HCT116 (cell line): ENCODE measurements around the gene THAP5. TPM values are rescaled to one million over a fixed set of nuclear protein-coding genes. Genes with fewer than 3 reads are reported as not detected.
"Not testable (repeated sequence)": the region's sequence is repeated elsewhere in the genome, so short reads cannot be mapped to it uniquely, and the experiment has no call there.

Experiments
- ATAC-seq: fragments of 200-7000 bp; cut with Tn5 transposase; 2 replicates; pipeline ENCODE4 v1.9.1; 2020; ENCODE audit warnings: mild to moderate bottlenecking, moderate library complexity
- BruUV-seq: library from RNA; stranded (reverse); fragments of 400-500 nt; replicated peaks from 2 replicates; lab custom pipeline; 2021; lab: Mats Ljungman, UMichigan
- CTCF ChIA-PET: fragments of 300-600 bp; sonication (Branson Sonifier 250); formaldehyde crosslinking; loops from one replicate; lab custom pipeline; 2021; ENCODE audit warnings: antibody characterized with exemption; lab: Charles Lee
- POLR2A ChIA-PET: fragments of 300-600, 350-600 bp; sonication (Branson Sonifier 250); formaldehyde crosslinking; loops from one replicate; lab custom pipeline; 2021; ENCODE audit warnings: antibody characterized with exemption; lab: Charles Lee
- RAD21 ChIA-PET, 2 experiments: fragments of 300-600 bp; sonication (Branson Sonifier 250); formaldehyde crosslinking; loops; one replicate each; lab custom pipeline; 2023; ENCODE audit warnings: low total read pairs in 2 of 2; ENCODE audit not compliant: uncharacterized antibody in 2 of 2, unreplicated experiment in 2 of 2, low non-redundant PET in 1 of 2; lab: Charles Lee
- DNase-seq: peaks from one replicate; pipeline ENCODE4 v3.0.0-alpha.2; 2010; ENCODE audit warnings: low read depth, low spot score
- H2AFZ ChIP-seq: fragments of 200-600 bp; shearing (Covaris generic), sonication (generic); 2 replicates; pipeline ENCODE4 v1.6.1; 2017; ENCODE audit warnings: low read depth, mixed run types, mixed read lengths, antibody characterized with exemption, low read length; ENCODE audit not compliant: poor library complexity, severe bottlenecking
- H3K27ac ChIP-seq: 2 replicates; pipeline ENCODE4 v1.5.1; 2012; ENCODE audit warnings: low read depth, low read length
- H3K27me3 ChIP-seq: fragments of 200-600 bp; sonication (generic); 2 replicates; pipeline ENCODE4 v1.6.1; 2016; ENCODE audit warnings: mixed run types, low read length, mixed read lengths; ENCODE audit not compliant: insufficient read depth
- H3K36me3 ChIP-seq, 2 experiments: fragments of 200-500 bp in 1 of 2; fragments of 200-600 bp in 1 of 2; sonication (Bioruptor generic) in 1 of 2; sonication (generic) in 1 of 2; 2 replicates each; pipeline versions ENCODE4 v1.5.1 to v1.6.1; 2014 to 2016; ENCODE audit warnings: low read length in 2 of 2, inconsistent platforms in 1 of 2, mixed read lengths in 1 of 2, mixed run types in 1 of 2; ENCODE audit not compliant: insufficient read depth in 2 of 2, control insufficient read depth in 1 of 2
- H3K4me1 ChIP-seq, 2 experiments: fragments of 200-600 bp in 1 of 2; sonication (generic) in 1 of 2; 2 replicates each; pipeline versions ENCODE4 v1.5.1 to v1.6.1; 2012 to 2017; ENCODE audit warnings: low read length in 2 of 2, inconsistent platforms in 1 of 2, mild to moderate bottlenecking in 1 of 2, mixed read lengths in 1 of 2, mixed run types in 1 of 2, moderate library complexity in 1 of 2; ENCODE audit not compliant: insufficient read depth in 2 of 2, control insufficient read depth in 1 of 2
- H3K4me2 ChIP-seq: fragments of 200-600 bp; sonication (generic); 2 replicates; pipeline ENCODE4 v1.6.1; 2017; ENCODE audit warnings: mixed run types, low read length, mixed read lengths
- H3K4me3 ChIP-seq, 2 experiments: fragments of 200-600 bp in 1 of 2; sonication (generic) in 1 of 2; replicated peaks in 1 of 2; 2 replicates each; pipeline ENCODE4 v1.5.1; 2011 to 2016; ENCODE audit warnings: low read length in 2 of 2, control low read depth in 1 of 2, low read depth in 1 of 2, mild to moderate bottlenecking in 1 of 2, mixed read lengths in 1 of 2, mixed run types in 1 of 2
- H3K79me2 ChIP-seq: fragments of 200-600 bp; sonication (generic); 2 replicates; pipeline ENCODE4 v1.6.1; 2017; ENCODE audit warnings: mild to moderate bottlenecking, mixed run types, low read length, moderate library complexity, mixed read lengths; ENCODE audit not compliant: insufficient read depth
- H3K9ac ChIP-seq: fragments of 200-600 bp; sonication (generic); 2 replicates; pipeline ENCODE4 v1.6.1; 2016; ENCODE audit warnings: low read length, mixed read lengths
- H3K9me2 ChIP-seq: fragments of 200-600 bp; sonication (generic), shearing (Covaris generic); 2 replicates; pipeline ENCODE4 v1.6.1; 2017; ENCODE audit warnings: mixed run types, mild to moderate bottlenecking, moderate library complexity; ENCODE audit not compliant: insufficient read depth
- H3K9me3 ChIP-seq, 2 experiments: fragments of 200-500 bp in 1 of 2; fragments of 200-600 bp in 1 of 2; sonication (Bioruptor generic) in 1 of 2; sonication (generic) in 1 of 2; 2 replicates each; pipeline ENCODE4 v1.6.1; 2014 to 2017; ENCODE audit warnings: low read length in 2 of 2, mixed read lengths in 2 of 2, inconsistent platforms in 1 of 2, low read depth in 1 of 2, mild to moderate bottlenecking in 1 of 2, mixed run types in 1 of 2, moderate library complexity in 1 of 2; ENCODE audit not compliant: control insufficient read depth in 1 of 2, insufficient read depth in 1 of 2
- H4K20me1 ChIP-seq: fragments of 200-600 bp; sonication (generic), shearing (Covaris generic); 2 replicates; pipeline ENCODE4 v1.6.1; 2017; ENCODE audit warnings: mixed run types, mild to moderate bottlenecking, moderate library complexity; ENCODE audit not compliant: insufficient read depth
- CEBPB ChIP-seq: IDR thresholded peaks from 2 replicates; pipeline ENCODE4 v1.6.1; 2012; ENCODE audit warnings: low read depth
- EGR1 ChIP-seq: IDR thresholded peaks from 2 replicates; pipeline ENCODE4 v1.6.1; 2012; ENCODE audit warnings: low read depth
- EZH2 ChIP-seq: fragments of 200-600 bp; sonication (generic); IDR thresholded peaks from 2 replicates; pipeline ENCODE4 v1.6.1; 2017; ENCODE audit warnings: antibody characterized with exemption, mixed run types
- FOSL1 ChIP-seq: IDR thresholded peaks from 2 replicates; pipeline ENCODE4 v1.6.1; 2012; ENCODE audit warnings: low read depth
- POLR2A ChIP-seq: IDR thresholded peaks from 2 replicates; pipeline ENCODE4 v1.7.0; 2011; ENCODE audit warnings: borderline replicate concordance; ENCODE audit not compliant: insufficient read depth, insufficient read length; ENCODE audit errors: extremely low read depth
- RAD21 ChIP-seq: IDR thresholded peaks from 2 replicates; pipeline ENCODE4 v1.6.1; 2012; ENCODE audit warnings: low read depth, mild to moderate bottlenecking
- REST ChIP-seq: IDR thresholded peaks from 2 replicates; pipeline ENCODE4 v1.6.1; 2012; ENCODE audit warnings: low read depth
- SP1 ChIP-seq: IDR thresholded peaks from 2 replicates; pipeline ENCODE4 v1.6.1; 2012; ENCODE audit warnings: low read depth
- TCF7L2 ChIP-seq: IDR thresholded peaks from 2 replicates; pipeline ENCODE4 v1.7.0; 2011; ENCODE audit warnings: borderline replicate concordance, inconsistent platforms; ENCODE audit not compliant: insufficient read depth, insufficient read length; ENCODE audit errors: extremely low read depth
- ZFX ChIP-seq: fragments of 450-650 bp; IDR thresholded peaks from 2 replicates; pipeline ENCODE4 v1.6.1; 2017
- intact Hi-C: fragments of 100-400 bp; cut with micrococcal nuclease; formaldehyde crosslinking; loops from 2 replicates; pipeline ENCODE4 v1.10.0; 2022
- total RNA-seq: library from RNA; stranded (reverse); gene quantifications from one replicate; pipeline ENCODE4 v1.2.1, GENCODE V29; 2021; ENCODE audit not compliant: unreplicated experiment

THAP5 gene
- total RNA-seq, 1 experiment from 2014 or later, result 29.3 TPM

GRCh38 chr7:108541478-108541877 is 28.0 kb downstream of the THAP5 start:
- POLR2A ChIA-PET, result no interaction called here
- ATAC-seq, result no peak

GRCh38 chr7:108538685-108539084 is 30.8 kb downstream of the THAP5 start:
- H3K9ac ChIP-seq, CTCF ChIA-PET, ATAC-seq, H3K9me3 ChIP-seq, DNase-seq, H3K36me3 ChIP-seq, H2AFZ ChIP-seq, H3K79me2 ChIP-seq, H3K27ac ChIP-seq, H4K20me1 ChIP-seq, H3K27me3 ChIP-seq, BruUV-seq, H3K4me2 ChIP-seq, RAD21 ChIA-PET, H3K4me1 ChIP-seq, H3K9me2 ChIP-seq, H3K4me3 ChIP-seq, intact Hi-C loops: not testable (repeated sequence)
- POLR2A ChIA-PET, result interaction anchor here (0.9 kb wide), 1 partner anchor 21 kb away, joined by 3 read pairs; no protein-coding TSS in a partner anchor

More at GRCh38 chr7:108541478-108541877, 28.0 kb downstream of the THAP5 start:
- H4K20me1 ChIP-seq, result no peaks in the 10 kb centered on the region
- CTCF ChIA-PET, result no interaction called here
- H3K79me2 ChIP-seq, result no peaks in the 10 kb centered on the region
- H3K36me3 ChIP-seq, result no peaks in the 10 kb centered on the region
- H3K9me2 ChIP-seq, result 0 out of 2 replicates have a peak, but pooled peaks cover 3% of the 10 kb centered on the region
- no peaks in the 10 kb centered on the region for H3K4me1 ChIP-seq
- no peak overlapping the region for H3K4me2 ChIP-seq
- no peak for DNase-seq
- H3K9ac ChIP-seq, result no peak overlapping the region
- TF ChIP-seq EGR1, result no peak
- TF ChIP-seq EZH2, result no peak
- TF ChIP-seq POLR2A, result no peak
- TF ChIP-seq FOSL1, result no peak
- no peak for TF ChIP-seq SP1
- TF ChIP-seq CEBPB, result no peak
- no peak for TF ChIP-seq RAD21
- TF ChIP-seq REST, result no peak
- no peak for TF ChIP-seq TCF7L2
- no peak for TF ChIP-seq ZFX
- H3K9me3 ChIP-seq, result no peaks in the 10 kb centered on the region
- no peak overlapping the region for H2AFZ ChIP-seq
- H3K4me3 ChIP-seq, result no peak overlapping the region
- H3K27me3 ChIP-seq, result no peaks in the 10 kb centered on the region
- no peak overlapping the region for H3K27ac ChIP-seq
- RAD21 ChIA-PET, result no interaction called here
- intact Hi-C loops, result no loop called here
- no TSS peak for BruUV-seq

- H4K20me1 ChIP-seq, RAD21 ChIA-PET, H3K27ac ChIP-seq, H2AFZ ChIP-seq, H3K9me3 ChIP-seq, H3K9ac ChIP-seq, H3K4me2 ChIP-seq, ATAC-seq, CTCF ChIA-PET, intact Hi-C loops, H3K4me3 ChIP-seq, H3K36me3 ChIP-seq, H3K9me2 ChIP-seq, BruUV-seq, H3K4me1 ChIP-seq, DNase-seq, H3K27me3 ChIP-seq, H3K79me2 ChIP-seq: not testable (repeated sequence)
- POLR2A ChIA-PET, result interaction anchor here (0.9 kb wide), 1 partner anchor 20 kb away, joined by 3 read pairs; no protein-coding TSS in a partner anchor
Measured at GRCh38 chr7:108538236-108538635, 31.3 kb downstream of the THAP5 start.
